ENCODE data around the gene ROCK2.

- TF ChIP-seq CTCF (IDR thresholded peaks at IDR 0.05) = no peak
- TF ChIP-seq POLR2A (IDR thresholded peaks at IDR 0.05) = no peak
- TF ChIP-seq EP300 (IDR thresholded peaks at IDR 0.05) = no peak
Observed at GRCh38 chr2:11131166-11131920, 213.1 kb downstream of the ROCK2 start.
